SK-N-SH (cell line): ENCODE results near the gene MVD.

ENCODE experiments used
- CTCF ChIP-seq: fragments of 200-600 bp; sonication (generic); IDR thresholded peaks from 2 replicates; pipeline ENCODE4 v1.6.1; 2017; ENCODE audit warnings: antibody characterized with exemption, mild to moderate bottlenecking, moderate library complexity
- RFX5 ChIP-seq: IDR thresholded peaks from 2 replicates; pipeline ENCODE4 v1.6.1; 2012; ENCODE audit warnings: mild to moderate bottlenecking, improper control_type of control experiment, low read length

- TF ChIP-seq RFX5 = no peak
- no peak for TF ChIP-seq CTCF
Measured at GRCh38 chr16:88700322-88700635, 37.4 kb upstream of the MVD start.
